ENCODE data around the gene NOP56.
"Not testable (repeated sequence)": the region's sequence is repeated elsewhere in the genome, so short reads cannot be mapped to it uniquely, and the experiment has no call there.

Gene NOP56

DNA sequence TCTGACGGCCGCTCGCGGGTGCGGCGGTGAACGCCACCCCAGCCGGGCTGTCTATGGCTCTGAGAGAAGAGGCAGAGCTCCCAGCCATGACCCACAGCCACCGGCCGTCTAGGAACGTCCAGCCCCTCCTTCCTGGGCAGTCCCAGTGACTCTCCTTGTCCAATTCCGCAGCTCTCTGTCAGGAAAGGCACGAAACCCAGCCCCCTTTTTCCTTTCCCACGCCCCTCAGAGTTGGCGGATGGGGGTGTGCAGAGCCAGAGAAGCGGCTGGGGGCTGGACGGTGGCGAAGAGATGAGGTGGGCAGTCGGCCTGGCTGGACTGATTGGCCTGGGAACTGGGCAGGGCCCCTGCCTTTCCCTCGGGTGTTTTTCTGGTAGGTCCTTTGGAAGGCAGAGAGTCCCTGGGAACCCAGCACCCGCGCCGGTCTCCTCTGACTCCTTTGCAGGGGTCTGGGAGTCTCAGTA is 41.6 kb downstream of the NOP56 start:
- H3K4me3 ChIP-seq (ENCODE audit: low read depth in 1 of 2, low read length in 2 of 2) = no peak overlapping the region
- H3K27me3 ChIP-seq (ENCODE audit: insufficient read depth, low read length, poor library complexity) = peaks cover 54% of the 10 kb centered on the region
- H3K9ac ChIP-seq (ENCODE audit: low read depth, low read length) = no peak overlapping the region
- no peak overlapping the region for H3K4me2 ChIP-seq (ENCODE audit: insufficient read depth, low read length)
- ATAC-seq (ENCODE audit: insufficient read depth, low read depth) = no peak
- H3K27ac ChIP-seq (ENCODE audit: low read length) = no peak overlapping the region
- DNase-seq = no peak
- H3K4me1 ChIP-seq (ENCODE audit: insufficient read depth, low read length) = no peaks in the 10 kb centered on the region
- H3K9me3 ChIP-seq (ENCODE audit: insufficient read depth, low read length, severe bottlenecking) = no peaks in the 10 kb centered on the region
- no peaks in the 10 kb centered on the region for H3K36me3 ChIP-seq (ENCODE audit: insufficient read depth, low read length)
- no peak for TF ChIP-seq CTCF (IDR thresholded peaks at IDR 0.05; ENCODE audit: borderline replicate concordance, extremely low read depth, low read length, poor library complexity, severe bottlenecking)
- TF ChIP-seq EZH2 (IDR thresholded peaks at IDR 0.05; ENCODE audit: borderline replicate concordance, low read depth, low read length, severe bottlenecking) = no peak
- no peaks in the 10 kb centered on the region for H4K20me1 ChIP-seq (ENCODE audit: insufficient read depth, low read length)
- H3K79me2 ChIP-seq (ENCODE audit: insufficient read depth, low read length) = no peaks in the 10 kb centered on the region
- no peak overlapping the region for H2AFZ ChIP-seq (ENCODE audit: low read depth, low read length)

- no peaks in the 10 kb centered on the region for H3K79me2 ChIP-seq (ENCODE audit: insufficient read depth, low read length)
- peaks cover 53% of the 10 kb centered on the region for H3K27me3 ChIP-seq (ENCODE audit: insufficient read depth, low read length, poor library complexity)
- H4K20me1 ChIP-seq (ENCODE audit: insufficient read depth, low read length) = no peaks in the 10 kb centered on the region
- H3K4me3 ChIP-seq (ENCODE audit: low read depth in 1 of 2, low read length in 2 of 2) = no peak overlapping the region
- no peaks in the 10 kb centered on the region for H3K9me3 ChIP-seq (ENCODE audit: insufficient read depth, low read length, severe bottlenecking)
- no peak for DNase-seq
- no peak overlapping the region for H3K9ac ChIP-seq (ENCODE audit: low read depth, low read length)
- H3K27ac ChIP-seq (ENCODE audit: low read length) = no peak overlapping the region
- H3K4me1 ChIP-seq (ENCODE audit: insufficient read depth, low read length) = no peaks in the 10 kb centered on the region
- no peak overlapping the region for H3K4me2 ChIP-seq (ENCODE audit: insufficient read depth, low read length)
- ATAC-seq (ENCODE audit: insufficient read depth, low read depth) = no peak
- TF ChIP-seq CTCF (IDR thresholded peaks at IDR 0.05; ENCODE audit: borderline replicate concordance, extremely low read depth, low read length, poor library complexity, severe bottlenecking) = no peak
- no peak for TF ChIP-seq EZH2 (IDR thresholded peaks at IDR 0.05; ENCODE audit: borderline replicate concordance, low read depth, low read length, severe bottlenecking)
- no peak overlapping the region for H2AFZ ChIP-seq (ENCODE audit: low read depth, low read length)
- H3K36me3 ChIP-seq (ENCODE audit: insufficient read depth, low read length) = no peaks in the 10 kb centered on the region
Measured at GRCh38 chr20:2694519-2694918, 42.1 kb downstream of the NOP56 start.

DNA sequence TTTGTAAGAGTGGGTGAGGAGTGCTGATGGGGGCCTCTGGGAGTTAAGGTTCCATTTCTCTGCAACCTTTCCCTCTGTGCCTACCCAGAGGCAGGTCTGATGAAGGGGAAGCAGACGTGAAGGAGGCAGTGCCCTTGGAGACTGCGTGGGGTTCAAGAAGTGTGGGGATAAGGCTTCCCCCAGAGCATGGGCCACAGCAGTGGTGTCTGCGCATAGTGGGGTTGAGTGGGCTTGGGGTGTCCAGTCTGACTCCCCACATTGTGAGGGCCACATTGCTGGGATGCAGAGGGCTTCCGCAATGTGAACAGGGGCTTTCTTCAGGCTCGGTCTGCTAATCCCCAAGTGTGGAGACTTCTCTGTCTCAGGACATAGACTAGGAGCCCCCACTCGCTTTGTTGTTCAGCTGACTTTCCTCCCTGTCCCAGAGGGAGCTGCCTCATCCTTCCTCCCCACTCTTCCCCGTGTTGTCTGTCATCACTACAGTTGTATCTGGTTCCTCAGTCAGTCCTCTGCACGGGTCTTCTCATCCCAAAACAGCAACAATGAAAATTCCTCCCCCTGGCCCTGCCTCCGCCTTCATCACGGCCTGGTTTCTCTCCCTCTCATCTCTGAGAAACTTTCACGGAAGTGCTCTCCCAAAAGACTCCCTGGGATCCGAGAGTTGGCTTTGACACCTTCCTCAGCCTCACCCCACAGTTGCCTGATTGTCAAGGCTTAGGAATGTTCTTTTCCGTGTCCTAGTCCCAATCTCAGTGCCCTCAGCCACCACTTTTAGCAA is 43.0 kb downstream of the NOP56 start:
- Histone ChIP-seq H3K4me1 (ENCODE audit: insufficient read depth, low read length) (no peaks in the 10 kb centered on the region), H3K79me2 (ENCODE audit: insufficient read depth, low read length) (no peaks in the 10 kb centered on the region), H3K4me3 (ENCODE audit: low read depth in 1 of 2, low read length in 2 of 2) (no peak overlapping the region), H3K9me3 (ENCODE audit: insufficient read depth, low read length, severe bottlenecking) (no peaks in the 10 kb centered on the region), H3K27me3 (ENCODE audit: insufficient read depth, low read length, poor library complexity) (peaks cover 49% of the 10 kb centered on the region), H3K36me3 (ENCODE audit: insufficient read depth, low read length) (no peaks in the 10 kb centered on the region), H3K9ac (ENCODE audit: low read depth, low read length) (no peak overlapping the region), H4K20me1 (ENCODE audit: insufficient read depth, low read length) (no peaks in the 10 kb centered on the region), H3K27ac (ENCODE audit: low read length) (no peak overlapping the region), H3K4me2 (ENCODE audit: insufficient read depth, low read length) (no peak overlapping the region), H2AFZ (ENCODE audit: low read depth, low read length) (no peak overlapping the region)
- DNase-seq (no peak), ATAC-seq (ENCODE audit: insufficient read depth, low read depth) (no peak)
- no peak for TF ChIP-seq CTCF (IDR thresholded peaks at IDR 0.05; ENCODE audit: borderline replicate concordance, extremely low read depth, low read length, poor library complexity, severe bottlenecking)
- TF ChIP-seq EZH2 (IDR thresholded peaks at IDR 0.05; ENCODE audit: borderline replicate concordance, low read depth, low read length, severe bottlenecking) = no peak

DNA sequence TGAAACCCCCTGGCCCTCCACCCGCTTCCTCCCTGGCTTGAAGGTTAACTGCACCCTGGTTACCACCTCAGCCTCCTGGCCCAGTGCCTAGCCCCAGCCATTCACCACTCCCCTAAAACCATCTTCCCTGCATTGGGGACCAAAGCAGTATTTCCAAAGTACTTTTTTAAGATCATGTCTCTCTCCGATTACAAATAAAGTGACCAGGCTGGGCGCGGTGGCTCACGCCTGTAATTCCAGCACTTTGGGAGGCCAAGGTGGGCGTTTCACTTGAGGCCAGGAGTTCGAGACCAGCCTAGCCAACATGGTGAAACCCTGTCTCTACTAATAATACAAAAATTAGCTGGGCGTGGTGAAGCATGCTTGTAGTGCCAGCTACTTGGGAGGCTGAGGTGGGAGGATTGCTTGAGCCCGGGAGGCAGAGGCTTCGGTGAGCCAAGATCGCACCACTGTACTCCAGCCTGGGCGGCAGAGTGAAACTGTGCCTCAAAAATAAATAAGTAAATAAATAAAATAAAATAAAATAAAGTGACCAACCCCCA is 43.6 kb downstream of the NOP56 start:
- not testable (repeated sequence) for H3K27ac ChIP-seq (ENCODE audit: low read length); H4K20me1 ChIP-seq (ENCODE audit: insufficient read depth, low read length); H3K9me3 ChIP-seq (ENCODE audit: insufficient read depth, low read length, severe bottlenecking); H3K4me1 ChIP-seq (ENCODE audit: insufficient read depth, low read length); DNase-seq; H2AFZ ChIP-seq (ENCODE audit: low read depth, low read length); H3K9ac ChIP-seq (ENCODE audit: low read depth, low read length); H3K4me3 ChIP-seq (ENCODE audit: low read depth in 1 of 2, low read length in 2 of 2); H3K4me2 ChIP-seq (ENCODE audit: insufficient read depth, low read length); H3K36me3 ChIP-seq (ENCODE audit: insufficient read depth, low read length); ATAC-seq (ENCODE audit: insufficient read depth, low read depth); H3K79me2 ChIP-seq (ENCODE audit: insufficient read depth, low read length)
- peaks cover 46% of the 10 kb centered on the region for H3K27me3 ChIP-seq (ENCODE audit: insufficient read depth, low read length, poor library complexity)
